Liver (tissue), 3 donors: Measurements from ENCODE around the gene CADM3.

ENCODE experiments used
- FOXA1 ChIP-seq: IDR thresholded peaks from 2 replicates; pipeline ENCODE4 v1.6.1; 2016; ENCODE audit warnings: antibody characterized with exemption
- JUND ChIP-seq, 2 donors: IDR thresholded peaks; 2 replicates each; pipeline ENCODE4 v1.6.1; 2016; ENCODE audit warnings: antibody characterized with exemption in 2 of 2
- RAD21 ChIP-seq, 2 donors: IDR thresholded peaks; 2 replicates each; pipeline ENCODE4 v1.6.1; 2016; ENCODE audit warnings: antibody characterized with exemption in 2 of 2, mild to moderate bottlenecking in 2 of 2
- RXRA ChIP-seq, 2 donors: IDR thresholded peaks; 2 replicates each; pipeline ENCODE4 v1.6.1; 2017 to 2018; ENCODE audit warnings: antibody characterized with exemption in 2 of 2, mild to moderate bottlenecking in 1 of 2
- SP1 ChIP-seq: IDR thresholded peaks from 2 replicates; pipeline ENCODE4 v1.6.1; 2018; ENCODE audit warnings: antibody characterized with exemption, mild to moderate bottlenecking
- TF ChIP-seq, protein P1 (sequence below): fragments of 150-350 bp; IDR thresholded peaks from 2 replicates; pipeline ENCODE4 v1.5.1; 2017; ENCODE audit warnings: improper control_type of control experiment, low read depth, low read length; ENCODE audit not compliant: missing input control
- TF ChIP-seq, protein P2 (sequence below): IDR thresholded peaks from 2 replicates; pipeline ENCODE4 v1.6.1; 2016; ENCODE audit warnings: antibody characterized with exemption
- TF ChIP-seq, protein P3 (sequence below): IDR thresholded peaks from 2 replicates; pipeline ENCODE4 v1.6.1; 2016; ENCODE audit warnings: antibody characterized with exemption, mild to moderate bottlenecking
- TF ChIP-seq, protein P4 (sequence below): IDR thresholded peaks from 2 replicates; pipeline ENCODE4 v1.6.1; 2016; ENCODE audit warnings: antibody characterized with exemption
- TF ChIP-seq, protein P5 (sequence below): IDR thresholded peaks from 2 replicates; pipeline ENCODE4 v1.6.1; 2016; ENCODE audit warnings: antibody characterized with exemption
- donor health status: healthy.
- donor health status: healthy.

DNA sequence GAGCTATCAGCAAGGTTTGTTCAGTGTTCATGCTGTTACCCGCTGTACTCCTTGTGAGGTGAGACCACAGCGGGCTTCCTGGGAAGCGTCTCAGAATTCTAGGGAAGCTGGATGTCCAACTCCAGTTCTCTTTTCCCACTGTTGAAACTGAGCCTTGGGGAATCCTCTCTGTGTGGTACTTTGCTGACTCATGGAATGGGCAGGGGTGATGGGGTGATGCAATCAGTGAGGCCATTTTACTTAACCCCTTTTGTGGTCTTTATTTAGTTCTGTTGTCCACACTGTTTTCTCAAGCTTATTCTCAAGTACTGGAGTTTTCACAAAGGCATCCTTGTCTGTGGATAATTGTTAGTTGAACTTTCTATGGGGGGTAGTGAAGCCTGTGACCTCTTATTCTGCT is 75.9 kb downstream of the CADM3 start:
- TF ChIP-seq, protein P1, sequence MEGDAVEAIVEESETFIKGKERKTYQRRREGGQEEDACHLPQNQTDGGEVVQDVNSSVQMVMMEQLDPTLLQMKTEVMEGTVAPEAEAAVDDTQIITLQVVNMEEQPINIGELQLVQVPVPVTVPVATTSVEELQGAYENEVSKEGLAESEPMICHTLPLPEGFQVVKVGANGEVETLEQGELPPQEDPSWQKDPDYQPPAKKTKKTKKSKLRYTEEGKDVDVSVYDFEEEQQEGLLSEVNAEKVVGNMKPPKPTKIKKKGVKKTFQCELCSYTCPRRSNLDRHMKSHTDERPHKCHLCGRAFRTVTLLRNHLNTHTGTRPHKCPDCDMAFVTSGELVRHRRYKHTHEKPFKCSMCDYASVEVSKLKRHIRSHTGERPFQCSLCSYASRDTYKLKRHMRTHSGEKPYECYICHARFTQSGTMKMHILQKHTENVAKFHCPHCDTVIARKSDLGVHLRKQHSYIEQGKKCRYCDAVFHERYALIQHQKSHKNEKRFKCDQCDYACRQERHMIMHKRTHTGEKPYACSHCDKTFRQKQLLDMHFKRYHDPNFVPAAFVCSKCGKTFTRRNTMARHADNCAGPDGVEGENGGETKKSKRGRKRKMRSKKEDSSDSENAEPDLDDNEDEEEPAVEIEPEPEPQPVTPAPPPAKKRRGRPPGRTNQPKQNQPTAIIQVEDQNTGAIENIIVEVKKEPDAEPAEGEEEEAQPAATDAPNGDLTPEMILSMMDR: no peak
- TF ChIP-seq JUND (IDR thresholded peaks at IDR 0.05) (no peak), FOXA1 (no peak), RAD21 (IDR thresholded peaks at IDR 0.05) (no peak), SP1 (no peak), RXRA (IDR thresholded peaks at IDR 0.05) (no peak)
- TF ChIP-seq, protein P2, sequence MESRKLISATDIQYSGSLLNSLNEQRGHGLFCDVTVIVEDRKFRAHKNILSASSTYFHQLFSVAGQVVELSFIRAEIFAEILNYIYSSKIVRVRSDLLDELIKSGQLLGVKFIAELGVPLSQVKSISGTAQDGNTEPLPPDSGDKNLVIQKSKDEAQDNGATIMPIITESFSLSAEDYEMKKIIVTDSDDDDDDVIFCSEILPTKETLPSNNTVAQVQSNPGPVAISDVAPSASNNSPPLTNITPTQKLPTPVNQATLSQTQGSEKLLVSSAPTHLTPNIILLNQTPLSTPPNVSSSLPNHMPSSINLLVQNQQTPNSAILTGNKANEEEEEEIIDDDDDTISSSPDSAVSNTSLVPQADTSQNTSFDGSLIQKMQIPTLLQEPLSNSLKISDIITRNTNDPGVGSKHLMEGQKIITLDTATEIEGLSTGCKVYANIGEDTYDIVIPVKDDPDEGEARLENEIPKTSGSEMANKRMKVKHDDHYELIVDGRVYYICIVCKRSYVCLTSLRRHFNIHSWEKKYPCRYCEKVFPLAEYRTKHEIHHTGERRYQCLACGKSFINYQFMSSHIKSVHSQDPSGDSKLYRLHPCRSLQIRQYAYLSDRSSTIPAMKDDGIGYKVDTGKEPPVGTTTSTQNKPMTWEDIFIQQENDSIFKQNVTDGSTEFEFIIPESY: no peak
- TF ChIP-seq, protein P3, sequence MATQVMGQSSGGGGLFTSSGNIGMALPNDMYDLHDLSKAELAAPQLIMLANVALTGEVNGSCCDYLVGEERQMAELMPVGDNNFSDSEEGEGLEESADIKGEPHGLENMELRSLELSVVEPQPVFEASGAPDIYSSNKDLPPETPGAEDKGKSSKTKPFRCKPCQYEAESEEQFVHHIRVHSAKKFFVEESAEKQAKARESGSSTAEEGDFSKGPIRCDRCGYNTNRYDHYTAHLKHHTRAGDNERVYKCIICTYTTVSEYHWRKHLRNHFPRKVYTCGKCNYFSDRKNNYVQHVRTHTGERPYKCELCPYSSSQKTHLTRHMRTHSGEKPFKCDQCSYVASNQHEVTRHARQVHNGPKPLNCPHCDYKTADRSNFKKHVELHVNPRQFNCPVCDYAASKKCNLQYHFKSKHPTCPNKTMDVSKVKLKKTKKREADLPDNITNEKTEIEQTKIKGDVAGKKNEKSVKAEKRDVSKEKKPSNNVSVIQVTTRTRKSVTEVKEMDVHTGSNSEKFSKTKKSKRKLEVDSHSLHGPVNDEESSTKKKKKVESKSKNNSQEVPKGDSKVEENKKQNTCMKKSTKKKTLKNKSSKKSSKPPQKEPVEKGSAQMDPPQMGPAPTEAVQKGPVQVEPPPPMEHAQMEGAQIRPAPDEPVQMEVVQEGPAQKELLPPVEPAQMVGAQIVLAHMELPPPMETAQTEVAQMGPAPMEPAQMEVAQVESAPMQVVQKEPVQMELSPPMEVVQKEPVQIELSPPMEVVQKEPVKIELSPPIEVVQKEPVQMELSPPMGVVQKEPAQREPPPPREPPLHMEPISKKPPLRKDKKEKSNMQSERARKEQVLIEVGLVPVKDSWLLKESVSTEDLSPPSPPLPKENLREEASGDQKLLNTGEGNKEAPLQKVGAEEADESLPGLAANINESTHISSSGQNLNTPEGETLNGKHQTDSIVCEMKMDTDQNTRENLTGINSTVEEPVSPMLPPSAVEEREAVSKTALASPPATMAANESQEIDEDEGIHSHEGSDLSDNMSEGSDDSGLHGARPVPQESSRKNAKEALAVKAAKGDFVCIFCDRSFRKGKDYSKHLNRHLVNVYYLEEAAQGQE: no peak
- TF ChIP-seq, protein P4, sequence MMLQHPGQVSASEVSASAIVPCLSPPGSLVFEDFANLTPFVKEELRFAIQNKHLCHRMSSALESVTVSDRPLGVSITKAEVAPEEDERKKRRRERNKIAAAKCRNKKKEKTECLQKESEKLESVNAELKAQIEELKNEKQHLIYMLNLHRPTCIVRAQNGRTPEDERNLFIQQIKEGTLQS: no peak
- TF ChIP-seq, protein P5, sequence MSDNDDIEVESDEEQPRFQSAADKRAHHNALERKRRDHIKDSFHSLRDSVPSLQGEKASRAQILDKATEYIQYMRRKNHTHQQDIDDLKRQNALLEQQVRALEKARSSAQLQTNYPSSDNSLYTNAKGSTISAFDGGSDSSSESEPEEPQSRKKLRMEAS: no peak
